Mononuclear cell (primary cell): ENCODE measurements around the gene SPATA19. TPM values are rescaled to one million over a fixed set of nuclear protein-coding genes. Genes with fewer than 3 reads are reported as not detected.
"Not testable (repeated sequence)": the region's sequence is repeated elsewhere in the genome, so short reads cannot be mapped to it uniquely, and the experiment has no call there.

ENCODE experiments used
- H3K27me3 ChIP-seq: 2 replicates; pipeline ENCODE4 v1.6.0; 2011; ENCODE audit warnings: low read length, control low read depth; ENCODE audit not compliant: insufficient read depth
- H3K4me1 ChIP-seq: 2 replicates; pipeline ENCODE4 v1.5.1; 2011; ENCODE audit warnings: mild to moderate bottlenecking, low read length, control low read depth; ENCODE audit not compliant: insufficient read depth
- H3K4me3 ChIP-seq: 2 replicates; pipeline ENCODE4 v1.5.1; 2011; ENCODE audit warnings: mild to moderate bottlenecking, low read length, moderate library complexity
- H3K9me3 ChIP-seq: 2 replicates; pipeline ENCODE4 v1.5.1; 2011; ENCODE audit warnings: low read depth, mild to moderate bottlenecking, control low read depth, low read length
- total RNA-seq: library from RNA; depleted of rRNA; stranded (reverse); fragments of >200 nt; gene quantifications from one replicate; pipeline ENCODE4 v1.2.3, GENCODE V29; 2012

SPATA19 gene, protein sequence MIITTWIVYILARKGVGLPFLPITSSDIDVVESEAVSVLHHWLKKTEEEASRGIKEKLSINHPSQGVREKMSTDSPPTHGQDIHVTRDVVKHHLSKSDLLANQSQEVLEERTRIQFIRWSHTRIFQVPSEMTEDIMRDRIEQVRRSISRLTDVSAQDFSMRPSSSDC
- not detected for total RNA-seq

DNA sequence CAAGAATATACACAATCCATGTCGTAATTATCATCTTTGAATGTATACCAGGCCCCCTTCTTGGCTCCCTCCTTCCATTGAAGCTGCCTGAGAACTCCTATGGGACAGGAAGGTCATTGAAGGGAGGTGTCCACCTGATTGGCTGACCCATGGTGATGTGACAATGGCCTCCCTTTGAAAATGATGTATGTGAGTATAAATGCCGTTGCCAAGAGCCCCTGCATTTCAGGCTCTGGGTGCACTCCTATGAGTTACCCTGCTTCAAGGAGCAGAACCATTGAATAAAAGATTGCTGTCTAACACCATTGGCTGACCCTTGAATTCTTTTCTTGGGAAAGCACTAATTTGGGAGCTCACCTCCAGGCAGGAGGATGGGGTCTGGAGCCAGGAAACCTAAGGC, at the start of gene SPATA19:
Gene SPATA19, minus strand, starts transcription at position 101 of the 400 bp plus-strand sequence. Its CDS starts 67 bp downstream, at position 34.
- Histone ChIP-seq H3K9me3 (no peaks in the 10 kb centered on the region), H3K4me3 (no peak within 1 kb of the TSS), H3K27me3 (no peaks in the 10 kb centered on the region), H3K4me1 (no peaks in the 10 kb centered on the region)

DNA sequence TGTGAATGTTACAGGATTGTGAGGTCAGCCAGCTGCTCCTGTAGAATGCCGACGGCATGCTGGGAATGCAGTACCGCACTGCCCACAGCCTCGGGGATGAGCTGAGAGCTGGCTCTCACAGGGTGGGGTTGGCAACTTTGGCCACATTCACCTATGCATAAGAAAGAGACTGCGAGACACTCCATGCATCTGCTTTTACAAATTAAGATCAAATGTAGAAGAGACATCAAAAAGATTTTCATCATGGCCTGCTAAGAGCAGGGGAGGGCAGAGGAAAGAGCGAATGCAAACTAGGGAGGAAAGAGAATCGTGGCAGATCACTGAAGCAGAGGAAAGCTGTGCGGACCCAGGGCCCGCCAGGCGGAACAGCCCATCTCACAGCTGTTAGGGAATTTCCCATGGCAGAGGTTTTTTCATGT, 49.8 kb upstream of the SPATA19 start:
- no peaks in the 10 kb centered on the region for H3K4me1 ChIP-seq
- H3K9me3 ChIP-seq = no peaks in the 10 kb centered on the region
- no peaks in the 10 kb centered on the region for H3K27me3 ChIP-seq
- H3K4me3 ChIP-seq = no peak overlapping the region

DNA sequence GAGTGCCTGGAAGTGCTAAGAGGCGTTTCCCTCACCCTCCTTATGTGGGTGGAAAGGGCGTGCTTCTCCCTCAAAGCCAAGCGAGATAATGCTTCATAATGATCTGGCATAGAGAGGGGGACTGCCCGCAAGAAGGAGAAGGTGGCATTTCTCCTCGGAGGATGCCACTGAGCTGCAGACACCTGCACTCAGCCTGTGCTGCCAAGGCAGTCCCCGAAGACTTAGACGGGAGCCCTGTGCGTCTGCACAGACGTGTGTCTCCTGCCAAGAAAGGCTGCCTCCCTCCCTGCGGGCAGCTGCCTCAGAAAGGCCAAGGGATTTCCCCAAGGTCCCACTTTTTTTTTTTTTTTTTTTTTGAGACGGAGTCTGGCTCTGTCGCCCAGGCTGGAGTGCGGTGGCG, 48.1 kb upstream of the SPATA19 start:
- Histone ChIP-seq H3K27me3 (no peaks in the 10 kb centered on the region), H3K9me3 (no peaks in the 10 kb centered on the region), H3K4me1 (no peaks in the 10 kb centered on the region), H3K4me3 (no peak overlapping the region)

DNA sequence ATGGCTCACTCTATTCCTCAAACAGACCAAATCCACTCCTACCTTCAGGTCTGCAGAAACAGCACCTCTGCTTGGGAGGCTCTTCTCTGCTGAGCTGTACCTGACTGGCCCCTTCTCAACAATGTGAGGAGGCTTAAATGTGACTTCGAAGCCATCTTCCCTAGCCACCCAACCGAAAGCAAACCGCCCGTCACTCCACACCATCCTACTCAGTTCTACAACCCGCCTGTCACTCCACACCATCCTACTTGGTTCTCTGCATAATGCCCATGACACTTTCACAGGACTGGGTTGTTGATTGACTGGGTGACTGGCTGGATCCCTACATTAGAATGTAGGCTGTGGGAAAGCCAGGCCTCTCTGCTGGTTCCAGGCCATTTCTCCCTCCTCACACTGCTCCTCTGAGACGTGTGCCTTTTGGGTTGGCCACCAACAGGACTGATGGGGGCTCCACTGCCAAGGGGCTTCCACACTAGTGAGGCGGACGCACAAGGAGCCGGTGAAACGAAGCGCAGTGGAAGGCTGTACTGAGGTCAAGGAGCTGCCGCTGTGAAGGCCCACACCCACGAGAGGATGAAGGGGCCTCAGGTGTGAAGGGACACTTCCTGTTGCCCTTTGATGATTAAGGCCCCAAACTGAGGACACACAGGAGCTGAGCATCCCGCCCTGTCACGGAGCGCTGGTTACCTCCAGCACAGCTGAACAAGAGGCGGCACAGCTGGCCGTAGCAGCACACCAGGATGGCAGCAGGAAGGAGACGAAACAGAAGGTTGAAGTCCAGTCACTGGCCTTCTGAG, 47.5 kb upstream of the SPATA19 start:
- H3K4me1 ChIP-seq = no peaks in the 10 kb centered on the region
- H3K27me3 ChIP-seq = no peaks in the 10 kb centered on the region
- no peak overlapping the region for H3K4me3 ChIP-seq
- H3K9me3 ChIP-seq = no peaks in the 10 kb centered on the region

DNA sequence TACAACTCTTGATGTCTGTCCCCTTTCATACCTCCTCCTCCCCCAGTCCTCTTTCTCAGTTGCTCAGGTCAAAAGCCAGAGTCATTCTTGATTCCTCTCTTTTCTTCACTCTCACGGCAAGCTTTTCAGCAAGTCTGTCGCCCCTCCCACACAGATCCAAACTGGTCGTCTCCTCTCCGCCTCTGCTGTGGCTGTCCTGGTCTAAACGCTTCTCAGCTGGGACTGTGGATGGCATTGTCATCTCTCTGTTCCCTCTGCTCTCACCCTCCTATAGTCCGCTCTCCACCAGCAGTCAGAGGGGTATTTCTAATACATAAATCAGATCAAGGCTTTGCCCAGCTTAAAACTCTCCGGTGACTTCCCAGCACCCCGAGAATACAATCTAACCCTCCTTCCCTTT, 46.8 kb upstream of the SPATA19 start:
- Histone ChIP-seq H3K27me3 (no peaks in the 10 kb centered on the region), H3K9me3 (no peaks in the 10 kb centered on the region), H3K4me3 (no peak overlapping the region), H3K4me1 (no peaks in the 10 kb centered on the region)

DNA sequence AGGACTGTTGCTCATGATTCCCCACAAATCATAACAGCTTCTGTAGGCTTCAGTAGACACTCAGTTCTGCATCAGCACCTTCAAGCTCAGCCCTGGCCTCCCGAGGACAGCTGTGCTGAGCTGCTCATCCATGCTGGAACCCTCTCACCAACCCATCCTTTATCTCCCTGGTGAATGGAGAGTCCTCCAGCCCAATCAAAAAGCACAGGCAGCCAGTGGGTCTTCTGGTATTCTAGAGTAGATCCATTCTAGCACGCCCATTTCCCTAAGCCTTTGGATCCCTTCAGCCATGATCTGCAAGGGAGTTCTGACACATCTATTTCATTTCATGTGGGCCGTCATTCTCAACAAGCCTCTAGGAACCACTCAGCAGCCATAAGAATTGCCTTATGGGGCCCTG, 44.6 kb upstream of the SPATA19 start:
- H3K4me3 ChIP-seq = no peak overlapping the region
- H3K27me3 ChIP-seq = no peaks in the 10 kb centered on the region
- H3K4me1 ChIP-seq = no peaks in the 10 kb centered on the region
- H3K9me3 ChIP-seq = no peaks in the 10 kb centered on the region

DNA sequence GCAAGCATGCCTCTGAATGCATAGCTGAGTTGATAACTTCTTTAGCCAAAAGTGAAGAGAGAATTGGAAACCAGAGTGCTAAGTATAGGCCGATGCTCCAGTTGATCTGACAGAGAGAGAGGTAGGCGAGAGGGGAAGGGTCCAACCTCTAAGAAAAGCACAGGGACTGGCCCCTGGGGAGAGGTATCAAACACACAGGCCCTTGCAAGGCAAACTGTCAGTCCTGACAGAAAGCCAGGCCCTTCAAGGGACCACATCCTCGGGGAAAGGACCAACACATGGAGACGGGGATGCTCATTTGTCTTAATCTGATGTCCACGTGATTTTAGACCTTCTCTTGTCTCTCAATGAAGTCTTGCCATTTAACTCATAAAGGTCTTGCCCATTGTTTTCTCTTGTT, 43.9 kb upstream of the SPATA19 start:
- H3K4me3 ChIP-seq = no peak overlapping the region
- no peaks in the 10 kb centered on the region for H3K27me3 ChIP-seq
- no peaks in the 10 kb centered on the region for H3K9me3 ChIP-seq
- no peaks in the 10 kb centered on the region for H3K4me1 ChIP-seq

DNA sequence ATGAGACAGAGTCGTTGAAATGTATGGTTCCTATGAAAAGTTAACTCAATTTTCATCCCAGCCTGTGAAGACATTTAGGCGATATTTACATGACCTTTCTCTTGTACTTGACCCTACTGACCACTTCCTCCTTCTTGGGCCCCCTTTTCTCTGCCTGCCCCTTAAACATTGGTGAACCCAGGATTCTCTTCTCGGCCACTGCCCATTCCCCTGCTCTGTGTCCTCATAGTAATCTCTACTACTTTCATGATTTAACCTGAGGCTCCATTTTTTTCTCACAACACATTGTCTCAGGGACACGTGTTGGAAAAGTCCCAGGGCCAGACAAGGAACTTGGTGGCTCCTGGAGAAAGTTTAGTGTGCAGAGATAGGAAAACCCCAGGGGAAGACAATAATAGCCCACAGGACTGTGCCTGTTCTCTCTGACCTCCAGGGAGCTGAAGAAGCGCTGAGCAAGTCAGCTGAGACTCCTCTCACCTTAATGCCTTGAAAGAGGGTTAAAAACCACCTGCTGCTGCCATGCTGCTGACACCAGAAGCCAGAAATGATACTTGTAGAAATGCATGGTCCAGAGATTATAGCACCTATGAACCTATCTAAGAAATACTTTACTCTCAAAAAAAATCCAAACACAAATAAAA, 42.5 kb upstream of the SPATA19 start:
- H3K27me3 ChIP-seq = no peaks in the 10 kb centered on the region
- H3K9me3 ChIP-seq = no peaks in the 10 kb centered on the region

DNA sequence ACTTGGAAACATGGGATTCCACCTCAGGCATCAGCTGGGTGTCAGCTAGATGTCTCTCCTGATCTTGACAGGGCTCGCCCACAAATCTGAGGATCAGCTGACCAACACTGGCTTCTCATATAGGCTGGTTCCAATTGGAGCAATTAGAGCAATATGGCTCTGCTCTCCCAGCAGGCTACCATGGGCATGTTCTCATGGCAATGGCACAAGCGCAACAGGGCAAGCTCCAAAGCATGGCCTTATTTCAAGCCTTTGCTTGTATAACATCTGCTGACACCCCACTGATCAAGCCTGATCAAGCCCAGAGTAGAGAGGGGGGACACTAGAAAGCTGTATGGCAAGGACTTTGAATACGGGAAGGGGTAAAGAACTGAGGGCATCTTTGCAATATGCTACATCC, 40.7 kb upstream of the SPATA19 start:
- Histone ChIP-seq H3K4me1 (no peaks in the 10 kb centered on the region), H3K4me3 (no peak overlapping the region), H3K27me3 (no peaks in the 10 kb centered on the region), H3K9me3 (no peaks in the 10 kb centered on the region)

More for the DNA sequence above, 42.5 kb upstream of the SPATA19 start:
- H3K4me3 ChIP-seq = no peak overlapping the region
- H3K4me1 ChIP-seq = no peaks in the 10 kb centered on the region

DNA sequence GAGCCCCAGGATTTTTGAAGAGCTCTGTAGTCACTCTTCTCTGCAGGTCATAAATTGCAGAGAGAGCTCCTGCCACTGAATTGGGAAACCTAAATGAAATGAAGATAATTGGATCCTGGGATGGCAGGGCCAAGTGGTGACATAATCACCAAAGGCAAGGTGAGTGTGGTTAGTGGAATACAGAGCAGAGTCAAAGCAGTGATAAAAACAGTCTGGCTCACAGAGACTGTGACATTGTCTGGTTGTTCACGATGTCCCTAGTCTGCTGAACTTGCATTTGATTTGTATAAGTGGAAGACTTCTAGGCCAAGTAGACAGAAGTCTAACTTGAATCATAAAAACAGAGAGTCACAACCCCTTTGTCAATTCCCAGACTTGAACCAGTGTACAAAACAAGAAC, 26.8 kb upstream of the SPATA19 start:
- Histone ChIP-seq H3K4me1 (no peaks in the 10 kb centered on the region), H3K4me3 (no peak overlapping the region), H3K27me3 (no peaks in the 10 kb centered on the region), H3K9me3 (no peaks in the 10 kb centered on the region)

DNA sequence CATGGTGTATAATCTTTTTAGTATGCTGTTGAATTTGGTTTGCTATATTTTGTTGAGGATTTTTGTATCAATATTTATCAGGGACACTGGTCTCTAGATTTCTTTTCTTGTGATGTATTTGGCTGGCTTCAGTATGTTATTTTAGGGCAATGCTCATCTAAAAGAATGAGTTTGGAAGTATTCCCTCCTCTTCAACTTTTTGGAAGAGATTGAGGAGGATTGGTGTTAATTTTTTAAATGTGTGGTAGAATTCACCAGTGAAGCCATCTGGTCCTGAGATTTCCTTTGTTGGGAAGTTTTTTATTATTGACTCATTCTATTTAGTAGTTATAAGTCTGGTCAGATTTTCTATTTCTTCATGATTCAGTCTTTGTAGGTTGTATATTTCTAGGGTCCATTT, 22.1 kb upstream of the SPATA19 start:
- Histone ChIP-seq H3K9me3 (no peaks in the 10 kb centered on the region), H3K4me1 (no peaks in the 10 kb centered on the region), H3K4me3 (no peak overlapping the region), H3K27me3 (peaks cover 2% of the 10 kb centered on the region)

DNA sequence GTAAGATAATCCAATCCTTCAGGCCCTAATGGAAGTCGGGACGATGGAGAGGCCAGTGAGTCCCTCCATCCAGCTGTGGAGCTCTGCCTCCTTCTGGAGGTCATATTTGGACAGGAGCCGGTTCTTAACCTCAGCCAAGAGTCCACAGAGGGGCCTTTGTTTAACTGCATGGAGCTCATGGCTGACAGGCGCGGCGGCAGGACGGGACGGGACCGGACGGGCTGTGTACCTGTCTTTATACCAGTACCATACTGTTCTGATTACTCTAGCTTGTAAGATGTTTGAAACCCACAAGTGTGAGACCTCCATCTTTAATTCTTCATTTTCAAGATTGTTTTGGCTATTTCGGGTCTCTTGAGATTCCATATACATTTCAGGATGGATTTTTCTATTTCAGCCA, 20.2 kb upstream of the SPATA19 start:
- H3K4me1 ChIP-seq = no peaks in the 10 kb centered on the region
- H3K27me3 ChIP-seq = peaks cover 5% of the 10 kb centered on the region
- H3K4me3 ChIP-seq = no peak overlapping the region
- H3K9me3 ChIP-seq = no peaks in the 10 kb centered on the region

DNA sequence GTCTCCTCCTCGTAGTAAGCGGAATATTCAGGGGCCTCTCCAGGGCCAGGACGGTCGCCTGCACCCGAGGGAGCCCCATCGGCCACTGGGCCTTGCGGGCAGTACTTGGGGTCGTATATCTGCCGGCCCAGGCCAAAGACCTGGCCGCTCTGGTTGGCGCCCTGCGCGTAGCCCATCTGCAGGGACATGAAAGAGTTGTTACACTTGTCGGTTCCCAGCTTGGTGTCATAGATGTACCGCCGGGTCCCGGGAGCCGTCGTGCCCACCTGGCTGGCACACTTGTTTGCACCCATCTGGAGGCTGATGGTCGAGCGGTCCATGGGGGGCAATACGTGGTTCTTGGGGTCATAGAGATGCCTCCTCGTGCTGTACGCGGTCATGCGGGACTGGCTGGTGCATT, 19.4 kb upstream of the SPATA19 start:
- Histone ChIP-seq H3K27me3 (peaks cover 6% of the 10 kb centered on the region), H3K4me3 (no peak overlapping the region), H3K9me3 (no peaks in the 10 kb centered on the region), H3K4me1 (no peaks in the 10 kb centered on the region)

DNA sequence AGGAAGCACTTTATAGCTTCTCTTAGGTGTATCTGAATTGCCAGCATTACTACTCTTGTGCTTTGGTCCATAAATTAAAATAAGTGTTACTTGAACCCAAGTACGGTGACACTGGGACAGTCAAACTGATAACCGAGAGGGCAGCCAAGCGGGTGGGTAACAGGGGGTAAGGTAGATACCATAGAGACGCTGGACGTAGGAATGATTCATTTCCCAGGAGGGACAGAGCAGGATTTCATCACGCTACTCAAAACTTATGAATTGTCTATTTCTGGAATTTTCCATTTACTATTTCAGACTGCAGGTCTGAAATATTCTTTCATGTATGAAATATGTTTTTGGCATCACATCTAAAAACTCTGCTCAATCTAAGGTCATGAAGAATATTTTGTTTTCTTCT, 14.8 kb upstream of the SPATA19 start:
- Histone ChIP-seq H3K27me3 (peaks cover 11% of the 10 kb centered on the region), H3K4me1 (no peaks in the 10 kb centered on the region), H3K9me3 (no peaks in the 10 kb centered on the region), H3K4me3 (no peak overlapping the region)

DNA sequence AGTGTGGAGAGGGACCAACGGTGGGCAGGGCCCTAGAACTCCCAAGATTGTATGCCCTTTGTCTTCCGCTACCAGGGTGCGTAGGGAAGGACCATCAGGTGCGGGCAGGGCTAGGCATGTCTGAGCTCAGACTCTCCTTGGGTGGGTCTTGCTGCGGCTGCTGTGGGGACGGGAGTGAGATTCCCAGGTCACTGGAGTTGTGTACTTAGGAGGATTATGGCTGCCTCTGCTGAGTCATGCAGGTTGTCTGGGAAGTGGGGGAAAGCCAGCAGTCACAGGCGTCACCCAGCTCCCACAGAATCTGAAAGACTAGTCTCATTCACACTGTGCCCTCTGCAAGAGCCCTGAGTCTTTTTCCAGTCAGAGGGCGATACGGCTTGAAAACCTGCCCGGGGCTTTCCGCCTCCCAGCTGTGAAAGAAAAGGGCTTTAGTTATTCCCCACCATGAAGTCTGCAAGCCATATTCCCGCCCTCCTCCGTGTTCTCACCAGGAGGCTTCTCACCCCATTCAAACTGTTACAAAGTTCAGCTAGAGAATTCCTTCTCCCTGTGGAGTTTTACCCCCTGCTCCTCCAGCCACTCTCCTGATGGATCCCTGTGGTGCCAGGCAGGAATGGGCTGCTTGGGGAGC, 9.1 kb upstream of the SPATA19 start:
- not testable (repeated sequence) for H3K4me1 ChIP-seq, H3K9me3 ChIP-seq, H3K4me3 ChIP-seq, H3K27me3 ChIP-seq
